IMR-90 (cell line): Measurements from ENCODE around the gene USP6NL.

Experiments
- MAZ ChIP-seq: IDR thresholded peaks from 2 replicates; pipeline ENCODE4 v1.6.1; 2012; ENCODE audit warnings: low read depth, mild to moderate bottlenecking, low read length, improper control_type of control experiment, moderate library complexity, borderline replicate concordance
- POLR2A ChIP-seq: IDR thresholded peaks from 2 replicates; pipeline ENCODE4 v1.6.1; 2012; ENCODE audit warnings: mild to moderate bottlenecking, low read depth, low read length
- RAD21 ChIP-seq: IDR thresholded peaks from 2 replicates; pipeline ENCODE4 v1.6.1; 2012; ENCODE audit warnings: low read length, improper control_type of control experiment
- RCOR1 ChIP-seq: IDR thresholded peaks from 2 replicates; pipeline ENCODE4 v1.6.1; 2012; ENCODE audit warnings: mild to moderate bottlenecking, low read length, improper control_type of control experiment; ENCODE audit not compliant: insufficient replicate concordance
- RFX5 ChIP-seq: IDR thresholded peaks from 2 replicates; pipeline ENCODE4 v1.8.0; 2012; ENCODE audit warnings: low read depth, mild to moderate bottlenecking, low read length, moderate library complexity
- SMC3 ChIP-seq: fragments of 150-350 bp; IDR thresholded peaks from 2 replicates; pipeline ENCODE4 v1.6.1; 2016; ENCODE audit warnings: low read depth, mild to moderate bottlenecking, antibody characterized with exemption, low read length, moderate library complexity
- TF ChIP-seq, protein P1 (sequence below): conservative IDR thresholded peaks from 2 replicates; pipeline ENCODE4 v1.5.1; 2012; ENCODE audit warnings: mild to moderate bottlenecking, low read depth, low read length, improper control_type of control experiment
- TF ChIP-seq, protein P2 (sequence below): fragments of 150-350 bp; IDR thresholded peaks from 2 replicates; pipeline ENCODE4 v1.6.1; 2016; ENCODE audit warnings: low read depth, mild to moderate bottlenecking, low read length, moderate library complexity, borderline replicate concordance
- TF ChIP-seq, protein P3 (sequence below): fragments of 150-350 bp; IDR thresholded peaks from 2 replicates; pipeline ENCODE4 v1.6.1; 2017; ENCODE audit warnings: mild to moderate bottlenecking, antibody characterized with exemption, low read length, low read depth

DNA sequence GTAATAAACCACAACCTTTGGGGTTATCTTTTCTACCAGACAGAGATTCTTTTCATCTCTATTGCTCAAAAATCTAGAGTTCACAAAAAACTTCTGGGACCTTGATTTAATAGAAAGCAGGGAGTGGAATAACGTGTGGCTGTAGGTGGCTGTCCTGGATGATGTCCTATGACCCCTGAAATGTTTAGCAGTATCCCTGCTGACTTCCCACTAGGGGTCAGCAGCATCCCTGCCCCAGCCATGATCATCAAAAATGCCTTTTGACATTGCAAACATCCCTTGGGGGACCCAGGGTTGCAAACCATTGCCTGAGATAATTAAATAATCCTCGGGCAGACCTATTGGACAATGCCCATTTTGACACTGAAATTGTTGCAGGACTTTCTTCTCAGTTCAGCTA is 177.1 kb downstream of the USP6NL start:
- TF ChIP-seq, protein P1, sequence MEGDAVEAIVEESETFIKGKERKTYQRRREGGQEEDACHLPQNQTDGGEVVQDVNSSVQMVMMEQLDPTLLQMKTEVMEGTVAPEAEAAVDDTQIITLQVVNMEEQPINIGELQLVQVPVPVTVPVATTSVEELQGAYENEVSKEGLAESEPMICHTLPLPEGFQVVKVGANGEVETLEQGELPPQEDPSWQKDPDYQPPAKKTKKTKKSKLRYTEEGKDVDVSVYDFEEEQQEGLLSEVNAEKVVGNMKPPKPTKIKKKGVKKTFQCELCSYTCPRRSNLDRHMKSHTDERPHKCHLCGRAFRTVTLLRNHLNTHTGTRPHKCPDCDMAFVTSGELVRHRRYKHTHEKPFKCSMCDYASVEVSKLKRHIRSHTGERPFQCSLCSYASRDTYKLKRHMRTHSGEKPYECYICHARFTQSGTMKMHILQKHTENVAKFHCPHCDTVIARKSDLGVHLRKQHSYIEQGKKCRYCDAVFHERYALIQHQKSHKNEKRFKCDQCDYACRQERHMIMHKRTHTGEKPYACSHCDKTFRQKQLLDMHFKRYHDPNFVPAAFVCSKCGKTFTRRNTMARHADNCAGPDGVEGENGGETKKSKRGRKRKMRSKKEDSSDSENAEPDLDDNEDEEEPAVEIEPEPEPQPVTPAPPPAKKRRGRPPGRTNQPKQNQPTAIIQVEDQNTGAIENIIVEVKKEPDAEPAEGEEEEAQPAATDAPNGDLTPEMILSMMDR = no peak
- no peak for TF ChIP-seq POLR2A
- no peak for TF ChIP-seq SMC3
- no peak for TF ChIP-seq RCOR1
- TF ChIP-seq MAZ = no peak
- TF ChIP-seq, protein P2, sequence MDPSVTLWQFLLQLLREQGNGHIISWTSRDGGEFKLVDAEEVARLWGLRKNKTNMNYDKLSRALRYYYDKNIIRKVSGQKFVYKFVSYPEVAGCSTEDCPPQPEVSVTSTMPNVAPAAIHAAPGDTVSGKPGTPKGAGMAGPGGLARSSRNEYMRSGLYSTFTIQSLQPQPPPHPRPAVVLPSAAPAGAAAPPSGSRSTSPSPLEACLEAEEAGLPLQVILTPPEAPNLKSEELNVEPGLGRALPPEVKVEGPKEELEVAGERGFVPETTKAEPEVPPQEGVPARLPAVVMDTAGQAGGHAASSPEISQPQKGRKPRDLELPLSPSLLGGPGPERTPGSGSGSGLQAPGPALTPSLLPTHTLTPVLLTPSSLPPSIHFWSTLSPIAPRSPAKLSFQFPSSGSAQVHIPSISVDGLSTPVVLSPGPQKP = no peak
- no peak for TF ChIP-seq RAD21
- TF ChIP-seq, protein P3, sequence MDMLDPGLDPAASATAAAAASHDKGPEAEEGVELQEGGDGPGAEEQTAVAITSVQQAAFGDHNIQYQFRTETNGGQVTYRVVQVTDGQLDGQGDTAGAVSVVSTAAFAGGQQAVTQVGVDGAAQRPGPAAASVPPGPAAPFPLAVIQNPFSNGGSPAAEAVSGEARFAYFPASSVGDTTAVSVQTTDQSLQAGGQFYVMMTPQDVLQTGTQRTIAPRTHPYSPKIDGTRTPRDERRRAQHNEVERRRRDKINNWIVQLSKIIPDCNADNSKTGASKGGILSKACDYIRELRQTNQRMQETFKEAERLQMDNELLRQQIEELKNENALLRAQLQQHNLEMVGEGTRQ = no peak
- no peak for TF ChIP-seq RFX5
